ENCODE results near the gene LAPTM4A. TPM values are rescaled to one million over a fixed set of nuclear protein-coding genes. Genes with fewer than 3 reads are reported as not detected.
"Not testable (repeated sequence)": the region's sequence is repeated elsewhere in the genome, so short reads cannot be mapped to it uniquely, and the experiment has no call there.

LAPTM4A gene
- total RNA-seq, 1 donor: 249 TPM

GRCh38 chr2:20048488-20049448 lies 2.7 kb downstream of the LAPTM4A start:
- H3K9me3 ChIP-seq (ENCODE audit: low read depth, low read length): no peaks in the 10 kb centered on the region
- H3K4me1 ChIP-seq (ENCODE audit: insufficient read depth, low read length): peaks cover 32% of the 10 kb centered on the region
- TF ChIP-seq, protein P1, sequence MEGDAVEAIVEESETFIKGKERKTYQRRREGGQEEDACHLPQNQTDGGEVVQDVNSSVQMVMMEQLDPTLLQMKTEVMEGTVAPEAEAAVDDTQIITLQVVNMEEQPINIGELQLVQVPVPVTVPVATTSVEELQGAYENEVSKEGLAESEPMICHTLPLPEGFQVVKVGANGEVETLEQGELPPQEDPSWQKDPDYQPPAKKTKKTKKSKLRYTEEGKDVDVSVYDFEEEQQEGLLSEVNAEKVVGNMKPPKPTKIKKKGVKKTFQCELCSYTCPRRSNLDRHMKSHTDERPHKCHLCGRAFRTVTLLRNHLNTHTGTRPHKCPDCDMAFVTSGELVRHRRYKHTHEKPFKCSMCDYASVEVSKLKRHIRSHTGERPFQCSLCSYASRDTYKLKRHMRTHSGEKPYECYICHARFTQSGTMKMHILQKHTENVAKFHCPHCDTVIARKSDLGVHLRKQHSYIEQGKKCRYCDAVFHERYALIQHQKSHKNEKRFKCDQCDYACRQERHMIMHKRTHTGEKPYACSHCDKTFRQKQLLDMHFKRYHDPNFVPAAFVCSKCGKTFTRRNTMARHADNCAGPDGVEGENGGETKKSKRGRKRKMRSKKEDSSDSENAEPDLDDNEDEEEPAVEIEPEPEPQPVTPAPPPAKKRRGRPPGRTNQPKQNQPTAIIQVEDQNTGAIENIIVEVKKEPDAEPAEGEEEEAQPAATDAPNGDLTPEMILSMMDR (IDR thresholded peaks at IDR 0.05; ENCODE audit: extremely low read depth, low read depth, low read length): no peak
- H3K27ac ChIP-seq (ENCODE audit: low read depth, low read length): peak overlapping the region; percentile 99
- H2AFZ ChIP-seq (ENCODE audit: low read length): no peak overlapping the region
- DNase-seq (ENCODE audit: insufficient read length, low spot score, missing footprints): peak; percentile 34
- peaks cover 72% of the 10 kb centered on the region for H3K79me2 ChIP-seq (ENCODE audit: insufficient read depth, low read length)
- peak overlapping the region; percentile 94 for H3K4me2 ChIP-seq (ENCODE audit: insufficient read depth, low read length)
- H3K36me3 ChIP-seq (ENCODE audit: insufficient read depth, low read length): no peaks in the 10 kb centered on the region
- peak overlapping the region; percentile 88 for H3K4me3 ChIP-seq (ENCODE audit: insufficient read depth, low read length)
- peaks cover 55% of the 10 kb centered on the region for H4K20me1 ChIP-seq (ENCODE audit: insufficient read depth, low read length)
- no peaks in the 10 kb centered on the region for H3K27me3 ChIP-seq (ENCODE audit: insufficient read depth, low read length)

DNA sequence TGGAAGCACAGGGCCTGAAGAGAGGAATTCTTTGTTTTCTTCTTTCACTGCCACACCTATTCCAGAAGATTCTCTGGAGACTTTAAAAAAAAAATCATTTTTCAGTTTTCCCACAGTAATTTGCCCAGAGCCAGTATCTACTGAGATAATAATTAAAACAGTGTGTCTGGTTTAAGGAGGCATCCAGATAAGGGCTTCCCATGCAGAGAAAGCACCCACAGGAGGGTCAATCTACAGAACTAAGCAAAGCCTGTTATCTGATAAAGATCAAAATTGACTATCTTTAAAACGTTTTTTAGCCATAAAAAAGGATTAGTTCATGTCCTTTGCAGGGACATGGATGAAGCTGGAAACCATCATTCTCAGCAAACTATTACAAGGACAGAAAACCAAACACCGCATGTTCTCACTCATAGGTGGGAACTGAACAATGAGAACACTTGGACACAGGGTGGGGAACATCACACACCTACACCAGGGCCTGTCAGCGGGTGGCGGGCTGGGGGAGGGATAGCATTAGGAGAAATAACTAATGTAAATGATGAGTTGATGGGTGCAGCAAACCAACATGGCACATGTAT lies 5.6 kb downstream of the LAPTM4A start:
- H3K4me1 ChIP-seq (ENCODE audit: insufficient read depth, low read length): peaks cover 28% of the 10 kb centered on the region
- H3K36me3 ChIP-seq (ENCODE audit: insufficient read depth, low read length): not testable (repeated sequence)
- peaks cover 79% of the 10 kb centered on the region for H4K20me1 ChIP-seq (ENCODE audit: insufficient read depth, low read length)

DNA sequence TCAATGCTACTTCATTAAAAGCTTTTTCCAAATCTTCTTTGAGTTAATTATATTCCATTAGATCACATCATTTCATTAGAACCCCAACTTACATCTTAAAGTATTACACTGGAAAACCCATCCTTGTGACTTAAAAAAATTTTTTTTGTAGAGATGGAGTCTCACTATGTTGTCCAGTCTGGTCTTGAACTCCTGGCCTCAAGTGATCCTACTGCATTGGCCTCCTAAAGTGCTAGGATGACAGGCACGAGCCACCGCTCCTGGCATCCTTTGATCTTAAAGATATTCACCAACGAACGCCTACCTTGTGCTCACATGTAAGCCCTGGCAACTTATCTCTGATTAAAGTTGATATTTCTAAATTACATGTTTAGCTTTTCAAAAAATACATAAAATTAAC lies 6.7 kb downstream of the LAPTM4A start:
- H3K4me2 ChIP-seq (ENCODE audit: insufficient read depth, low read length): no peak overlapping the region
- H3K36me3 ChIP-seq (ENCODE audit: insufficient read depth, low read length): peaks cover 10% of the 10 kb centered on the region
- H3K27ac ChIP-seq (ENCODE audit: low read depth, low read length): no peak overlapping the region
- no peaks in the 10 kb centered on the region for H3K27me3 ChIP-seq (ENCODE audit: insufficient read depth, low read length)
- TF ChIP-seq, protein P1 (IDR thresholded peaks at IDR 0.05; ENCODE audit: extremely low read depth, low read depth, low read length): no peak
- no peak overlapping the region for H3K4me3 ChIP-seq (ENCODE audit: insufficient read depth, low read length)
- H3K9me3 ChIP-seq (ENCODE audit: low read depth, low read length): no peaks in the 10 kb centered on the region
- peaks cover 76% of the 10 kb centered on the region for H4K20me1 ChIP-seq (ENCODE audit: insufficient read depth, low read length)
- no peak overlapping the region for H2AFZ ChIP-seq (ENCODE audit: low read length)
- H3K79me2 ChIP-seq (ENCODE audit: insufficient read depth, low read length): peaks cover 95% of the 10 kb centered on the region
- H3K4me1 ChIP-seq (ENCODE audit: insufficient read depth, low read length): peaks cover 31% of the 10 kb centered on the region
- no peak for DNase-seq (ENCODE audit: insufficient read length, low spot score, missing footprints)

More for the DNA sequence above, 5.6 kb downstream of the LAPTM4A start:
- peaks cover 95% of the 10 kb centered on the region for H3K79me2 ChIP-seq (ENCODE audit: insufficient read depth, low read length)
- not testable (repeated sequence) for H3K4me3 ChIP-seq (ENCODE audit: insufficient read depth, low read length); H3K4me2 ChIP-seq (ENCODE audit: insufficient read depth, low read length); H3K9me3 ChIP-seq (ENCODE audit: low read depth, low read length); DNase-seq (ENCODE audit: insufficient read length, low spot score, missing footprints); H3K27ac ChIP-seq (ENCODE audit: low read depth, low read length); H3K27me3 ChIP-seq (ENCODE audit: insufficient read depth, low read length); H2AFZ ChIP-seq (ENCODE audit: low read length)

- Histone ChIP-seq H2AFZ (ENCODE audit: low read length) (no peak overlapping the region), H3K9me3 (ENCODE audit: low read depth, low read length) (no peaks in the 10 kb centered on the region), H3K36me3 (ENCODE audit: insufficient read depth, low read length) (peaks cover 33% of the 10 kb centered on the region), H3K27ac (ENCODE audit: low read depth, low read length) (peak overlapping the region; percentile 19), H3K4me2 (ENCODE audit: insufficient read depth, low read length) (no peak overlapping the region), H3K4me1 (ENCODE audit: insufficient read depth, low read length) (peaks cover 9% of the 10 kb centered on the region), H3K27me3 (ENCODE audit: insufficient read depth, low read length) (no peaks in the 10 kb centered on the region), H4K20me1 (ENCODE audit: insufficient read depth, low read length) (peaks cover 69% of the 10 kb centered on the region), H3K4me3 (ENCODE audit: insufficient read depth, low read length) (no peak overlapping the region), H3K79me2 (ENCODE audit: insufficient read depth, low read length) (peaks cover 95% of the 10 kb centered on the region)
- DNase-seq (ENCODE audit: insufficient read length, low spot score, missing footprints): peak; percentile 82
- TF ChIP-seq, protein P1 (IDR thresholded peaks at IDR 0.05; ENCODE audit: extremely low read depth, low read depth, low read length): no peak
Measured at GRCh38 chr2:20042531-20042930, 8.9 kb downstream of the LAPTM4A start.
